Measurements from ENCODE around the gene GPC6. TPM values are rescaled to one million over a fixed set of nuclear protein-coding genes. Genes with fewer than 3 reads are reported as not detected.

Gene GPC6
- total and polyA plus RNA-seq, 2 donors (not counting 3 experiments of a cell fraction or from before 2014, with no cell fraction given): 0.01 TPM; not detected in 1

- no peaks in the 10 kb centered on the region for H3K27me3 ChIP-seq (ENCODE audit: control insufficient read depth in 2 of 2, insufficient read depth in 2 of 2, low read length in 2 of 2)
- ChIA-PET POLR2A (no interaction called here), CTCF (no interaction called here)
- H2AFZ ChIP-seq (ENCODE audit: low read depth, low read length): no peak overlapping the region
- H3K4me2 ChIP-seq (ENCODE audit: insufficient read depth, low read length): no peak overlapping the region
- H3K36me3 ChIP-seq (ENCODE audit: control insufficient read depth in 2 of 2, extremely low read depth in 1 of 2, insufficient read depth in 2 of 2, low read length in 2 of 2): no peaks in the 10 kb centered on the region
- no peaks in the 10 kb centered on the region for H3K9me3 ChIP-seq (replicated peaks; ENCODE audit: control insufficient read depth, insufficient read depth, low read length)
- no TSS peak for BruUV-seq (replicated peaks)
- no peak for TF ChIP-seq JUN (IDR thresholded peaks at IDR 0.05; ENCODE audit: borderline replicate concordance, insufficient read depth, insufficient read length, low read depth)
- TF ChIP-seq POLR2AphosphoS5 (IDR thresholded peaks at IDR 0.05; ENCODE audit: insufficient read depth, low read depth, low read length): no peak
- no peak for TF ChIP-seq MAX (IDR thresholded peaks at IDR 0.05; ENCODE audit: insufficient read depth, insufficient read length)
- no peak for TF ChIP-seq CTCF (IDR thresholded peaks at IDR 0.05; ENCODE audit: extremely low read depth in 1 of 2, insufficient read depth in 1 of 2, low read depth in 1 of 2, low read length in 2 of 2)
- TF ChIP-seq GATA2 (IDR thresholded peaks at IDR 0.05; ENCODE audit: insufficient read depth, insufficient read length, low read depth, low read length): no peak
- TF ChIP-seq MYC (IDR thresholded peaks at IDR 0.05; ENCODE audit: low read depth, low read length): no peak
- TF ChIP-seq FOS (IDR thresholded peaks at IDR 0.05; ENCODE audit: borderline replicate concordance, insufficient read depth, low read length): no peak
- no peak for TF ChIP-seq EZH2 (IDR thresholded peaks at IDR 0.05; ENCODE audit: borderline replicate concordance, low read depth, low read length, severe bottlenecking)
- no peak for TF ChIP-seq POLR2A (IDR thresholded peaks at IDR 0.05; ENCODE audit: low read depth, low read length)
- no peaks in the 10 kb centered on the region for H4K20me1 ChIP-seq (replicated peaks; ENCODE audit: control insufficient read depth, extremely low read depth, insufficient read depth, low read length)
- H3K9ac ChIP-seq (replicated peaks; ENCODE audit: extremely low read depth, insufficient read depth, low read length): no peak overlapping the region
- H3K27ac ChIP-seq (ENCODE audit: insufficient read depth, low read depth, low read length): no peak overlapping the region
- H3K79me2 ChIP-seq (ENCODE audit: control insufficient read depth, insufficient read depth, low read length): no peaks in the 10 kb centered on the region
- H3K9me1 ChIP-seq (replicated peaks; ENCODE audit: control insufficient read depth, extremely low read depth, insufficient read depth, low read length): no peaks in the 10 kb centered on the region
- intact Hi-C loops (cut with micrococcal nuclease) (loop anchor here (5.0 kb wide), 1 partner anchor 79 kb away; no protein-coding TSS in a partner anchor), dilution Hi-C loops (cut with MboI; ENCODE audit: extremely low pct_ligation_motif_present, low sequenced_read_pairs) (no loop called here)
- H3K4me1 ChIP-seq (ENCODE audit: control insufficient read depth, extremely low read depth, insufficient read depth, low read length): no peaks in the 10 kb centered on the region
- no peak overlapping the region for H3K4me3 ChIP-seq (replicated peaks in 1 of 3; ENCODE audit: insufficient read depth in 1 of 3, low read depth in 1 of 3, low read length in 3 of 3)
- DNase-seq (ENCODE audit: low read depth, low spot score) (no peak), FAIRE-seq (no peak)
Observed at GRCh38 chr13:94232956-94233355, 1006.3 kb downstream of the GPC6 start.

All from endothelial cell of umbilical vein (primary cell).